Choroid plexus epithelial cell (primary cell): Measurements from ENCODE around the gene PRKAR2B.

Source experiments
- DNase-seq: peaks from one replicate; pipeline ENCODE4 v3.0.0-alpha.2; 2010; ENCODE audit warnings: low read depth
- H3K4me3 ChIP-seq: 2 replicates; pipeline ENCODE4 v1.5.1; 2011; ENCODE audit warnings: low read depth, mild to moderate bottlenecking, control low read depth, low read length, moderate library complexity
- CTCF ChIP-seq: conservative IDR thresholded peaks from 2 replicates; pipeline ENCODE4 v1.5.1; 2011; ENCODE audit warnings: low read depth, mild to moderate bottlenecking, control low read depth, inconsistent platforms, low read length, moderate library complexity

PRKAR2B gene

GRCh38 chr7:107113866-107114265, 69.4 kb downstream of the PRKAR2B start:
- H3K4me3 ChIP-seq = no peak overlapping the region
- DNase-seq = no peak
- TF ChIP-seq CTCF = no peak

- H3K4me3 ChIP-seq = no peak overlapping the region
- TF ChIP-seq CTCF = no peak
- DNase-seq = no peak
These were observed 70.6 kb downstream of the PRKAR2B start for GRCh38 chr7:107115114-107115513.

GRCh38 chr7:107115762-107116540, 71.4 kb downstream of the PRKAR2B start:
- DNase-seq = no peak
- no peak for TF ChIP-seq CTCF
- H3K4me3 ChIP-seq = no peak overlapping the region

GRCh38 chr7:107118109-107118900, 73.8 kb downstream of the PRKAR2B start:
- no peak for TF ChIP-seq CTCF
- H3K4me3 ChIP-seq = no peak overlapping the region
- DNase-seq = peak; percentile 48

GRCh38 chr7:107119376-107120105, 75.0 kb downstream of the PRKAR2B start:
- DNase-seq = no peak
- no peak overlapping the region for H3K4me3 ChIP-seq
- TF ChIP-seq CTCF = no peak

- DNase-seq = peak; percentile 67
- no peak for TF ChIP-seq CTCF
These were observed 78.0 kb downstream of the PRKAR2B start for GRCh38 chr7:107122486-107122911.

More at GRCh38 chr7:107122486-107122911, 78.0 kb downstream of the PRKAR2B start:
- H3K4me3 ChIP-seq = no peak overlapping the region
